ENCODE measurements around the gene EPHB1. TPM values are rescaled to one million over a fixed set of nuclear protein-coding genes. Genes with fewer than 3 reads are reported as not detected.

EPHB1 gene
- polyA plus RNA-seq, 1 of the 3 experiments (the other 2 are of a cell fraction), result 1.2 TPM

- H3K9me2 ChIP-seq, result no peaks in the 10 kb centered on the region
These were observed 33.0 kb upstream of the EPHB1 start for GRCh38 chr3:134762016-134762415.

GRCh38 chr3:134765468-134765867 lies 29.6 kb upstream of the EPHB1 start:
- H2AFZ ChIP-seq (ENCODE audit: low read depth), result no peak overlapping the region
- H3F3A ChIP-seq (replicated peaks; ENCODE audit: insufficient read depth), result no peaks in the 10 kb centered on the region
- POLR2A ChIA-PET, result no interaction called here
- WGBS (ENCODE audit: low lambda C conversion rate), result 55% methylated on average over 2 of the region's 2 CpGs
- no peak overlapping the region for H3K9ac ChIP-seq
- H3K9me2 ChIP-seq, result no peaks in the 10 kb centered on the region
- no peaks in the 10 kb centered on the region for H3K27me3 ChIP-seq (ENCODE audit: insufficient read depth)
- no peaks in the 10 kb centered on the region for H4K20me1 ChIP-seq (ENCODE audit: insufficient read depth)
- CTCF ChIA-PET, result interaction anchor here (2.0 kb wide), 1 partner anchor 10 kb away, joined by 7 read pairs; no protein-coding TSS in a partner anchor
- no peaks in the 10 kb centered on the region for H3K36me3 ChIP-seq (replicated peaks in 1 of 2; ENCODE audit: control insufficient read depth in 1 of 2, insufficient read depth in 2 of 2, low read length in 1 of 2)
- no peaks in the 10 kb centered on the region for H3K79me2 ChIP-seq (ENCODE audit: insufficient read depth)
- no peaks in the 10 kb centered on the region; a peak in 1 of 4 replicates for H3K4me1 ChIP-seq (ENCODE audit: control insufficient read depth in 1 of 2, insufficient read depth in 2 of 2, low read depth in 1 of 2, low read length in 1 of 2)
- no peak overlapping the region for H3K4me3 ChIP-seq (ENCODE audit: low read depth in 2 of 2, low read length in 1 of 2)
- H3K27ac ChIP-seq (ENCODE audit: low read depth in 2 of 2, low read length in 1 of 2), result no peak overlapping the region
- no peaks in the 10 kb centered on the region for H3K9me3 ChIP-seq
- TF ChIP-seq MEF2A (IDR thresholded peaks at IDR 0.05; ENCODE audit: borderline replicate concordance, low read depth) (no peak), TCF12 (IDR thresholded peaks at IDR 0.05) (no peak), USF1 (IDR thresholded peaks at IDR 0.05; ENCODE audit: borderline replicate concordance, low read depth) (no peak), CTCF (IDR thresholded peaks at IDR 0.05) (no peak), GATA2 (CRISPR knock-in tag; IDR thresholded peaks at IDR 0.05) (no peak), CHD2 (IDR thresholded peaks at IDR 0.05; ENCODE audit: low read length, partially characterized antibody) (no peak), IRF3 (IDR thresholded peaks at IDR 0.05; ENCODE audit: low read depth, low read length) (no peak), PBX3 (IDR thresholded peaks at IDR 0.05) (no peak), NRF1 (IDR thresholded peaks at IDR 0.05; ENCODE audit: low read depth, low read length) (no peak), SMC3 (IDR thresholded peaks at IDR 0.05; ENCODE audit: low read depth, low read length) (no peak), TAF1 (IDR thresholded peaks at IDR 0.05; ENCODE audit: borderline replicate concordance, low read depth, low read length) (no peak)
- no peak overlapping the region for H3K4me2 ChIP-seq
- no peak for DNase-seq

More at GRCh38 chr3:134762016-134762415, 33.0 kb upstream of the EPHB1 start:
- H3K79me2 ChIP-seq (ENCODE audit: insufficient read depth), result no peaks in the 10 kb centered on the region
- no peak for TF ChIP-seq MAX (IDR thresholded peaks at IDR 0.05; ENCODE audit: low read depth)
- no peaks in the 10 kb centered on the region for H3F3A ChIP-seq (replicated peaks; ENCODE audit: insufficient read depth)
- H3K4me3 ChIP-seq (ENCODE audit: low read depth in 2 of 2, low read length in 1 of 2), result no peak overlapping the region
- WGBS (ENCODE audit: low lambda C conversion rate), result 72% methylated on average over 4 of the region's 4 CpGs
- CTCF ChIA-PET, result interaction anchor here (1.5 kb wide), 1 partner anchor 33 kb away, joined by 5 read pairs; the partner anchor contains the start of gene EPHB1
- H3K4me1 ChIP-seq (ENCODE audit: control insufficient read depth in 1 of 2, insufficient read depth in 2 of 2, low read depth in 1 of 2, low read length in 1 of 2), result no peaks in the 10 kb centered on the region
- H3K9ac ChIP-seq, result no peak overlapping the region
- no peaks in the 10 kb centered on the region for H3K9me3 ChIP-seq
- H3K27me3 ChIP-seq (ENCODE audit: insufficient read depth), result no peaks in the 10 kb centered on the region
- no peaks in the 10 kb centered on the region for H4K20me1 ChIP-seq (ENCODE audit: insufficient read depth)
- no peak for DNase-seq
- no peak overlapping the region for H2AFZ ChIP-seq (ENCODE audit: low read depth)
- no peak overlapping the region for H3K4me2 ChIP-seq
- POLR2A ChIA-PET, result no interaction called here
- no peak overlapping the region for H3K27ac ChIP-seq (ENCODE audit: low read depth in 2 of 2, low read length in 1 of 2)
- H3K36me3 ChIP-seq (replicated peaks in 1 of 2; ENCODE audit: control insufficient read depth in 1 of 2, insufficient read depth in 2 of 2, low read length in 1 of 2), result no peaks in the 10 kb centered on the region
